Mammary epithelial cell (primary cell): ENCODE measurements around the gene GPC1.

Experiments used
- EZH2 ChIP-seq: IDR thresholded peaks from 2 replicates; pipeline ENCODE4 v1.6.1; 2012; ENCODE audit warnings: low read length, inconsistent platforms, borderline replicate concordance
- TF ChIP-seq, protein P1 (sequence below), 2 donors: IDR thresholded peaks in 1 of 2; conservative IDR thresholded peaks in 1 of 2; 2 replicates each; pipeline ENCODE4 v1.5.1; 2011 to 2012; ENCODE audit warnings: inconsistent platforms in 2 of 2, low read length in 2 of 2, mild to moderate bottlenecking in 2 of 2, control low read depth in 1 of 2, low read depth in 1 of 2; ENCODE audit not compliant: insufficient read depth in 1 of 2; ENCODE audit errors: extremely low read depth in 1 of 2

DNA sequence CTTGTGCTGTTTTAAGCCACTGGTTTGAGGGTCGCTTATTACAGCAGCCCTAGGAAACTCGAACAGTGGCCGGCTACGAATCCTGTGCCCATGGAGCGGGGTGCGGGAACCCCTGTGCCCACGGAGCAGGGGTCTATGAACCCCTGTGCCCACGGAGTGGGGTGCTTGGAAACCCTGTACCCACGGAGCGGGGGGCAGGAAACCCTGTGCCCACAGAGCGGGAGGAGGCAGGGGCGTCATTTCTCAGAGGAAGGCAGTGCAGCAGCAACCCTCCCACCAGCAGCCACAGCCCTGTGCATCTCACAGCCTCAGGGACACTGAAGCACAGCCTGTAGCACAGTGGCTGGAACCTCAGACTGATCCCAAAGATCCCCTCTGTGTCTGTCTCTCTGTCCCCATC, 34.2 kb upstream of the GPC1 start:
- no peak for TF ChIP-seq EZH2
- TF ChIP-seq, protein P1, sequence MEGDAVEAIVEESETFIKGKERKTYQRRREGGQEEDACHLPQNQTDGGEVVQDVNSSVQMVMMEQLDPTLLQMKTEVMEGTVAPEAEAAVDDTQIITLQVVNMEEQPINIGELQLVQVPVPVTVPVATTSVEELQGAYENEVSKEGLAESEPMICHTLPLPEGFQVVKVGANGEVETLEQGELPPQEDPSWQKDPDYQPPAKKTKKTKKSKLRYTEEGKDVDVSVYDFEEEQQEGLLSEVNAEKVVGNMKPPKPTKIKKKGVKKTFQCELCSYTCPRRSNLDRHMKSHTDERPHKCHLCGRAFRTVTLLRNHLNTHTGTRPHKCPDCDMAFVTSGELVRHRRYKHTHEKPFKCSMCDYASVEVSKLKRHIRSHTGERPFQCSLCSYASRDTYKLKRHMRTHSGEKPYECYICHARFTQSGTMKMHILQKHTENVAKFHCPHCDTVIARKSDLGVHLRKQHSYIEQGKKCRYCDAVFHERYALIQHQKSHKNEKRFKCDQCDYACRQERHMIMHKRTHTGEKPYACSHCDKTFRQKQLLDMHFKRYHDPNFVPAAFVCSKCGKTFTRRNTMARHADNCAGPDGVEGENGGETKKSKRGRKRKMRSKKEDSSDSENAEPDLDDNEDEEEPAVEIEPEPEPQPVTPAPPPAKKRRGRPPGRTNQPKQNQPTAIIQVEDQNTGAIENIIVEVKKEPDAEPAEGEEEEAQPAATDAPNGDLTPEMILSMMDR (conservative IDR thresholded peaks at IDR 0.05 in 1 of 2, IDR thresholded peaks at IDR 0.05 in 1 of 2; ENCODE audit: extremely low read depth in 1 of 2, insufficient read depth in 1 of 2, low read depth in 1 of 2, low read length in 2 of 2), result no peak
